GM10847 (cell line): ENCODE measurements around the gene COL6A2.

Experiments
- POLR2A ChIP-seq: IDR thresholded peaks from 2 replicates; pipeline ENCODE4 v1.6.1; 2011; ENCODE audit not compliant: insufficient read length; ENCODE audit errors: extremely low read depth

The COL6A2 gene

DNA sequence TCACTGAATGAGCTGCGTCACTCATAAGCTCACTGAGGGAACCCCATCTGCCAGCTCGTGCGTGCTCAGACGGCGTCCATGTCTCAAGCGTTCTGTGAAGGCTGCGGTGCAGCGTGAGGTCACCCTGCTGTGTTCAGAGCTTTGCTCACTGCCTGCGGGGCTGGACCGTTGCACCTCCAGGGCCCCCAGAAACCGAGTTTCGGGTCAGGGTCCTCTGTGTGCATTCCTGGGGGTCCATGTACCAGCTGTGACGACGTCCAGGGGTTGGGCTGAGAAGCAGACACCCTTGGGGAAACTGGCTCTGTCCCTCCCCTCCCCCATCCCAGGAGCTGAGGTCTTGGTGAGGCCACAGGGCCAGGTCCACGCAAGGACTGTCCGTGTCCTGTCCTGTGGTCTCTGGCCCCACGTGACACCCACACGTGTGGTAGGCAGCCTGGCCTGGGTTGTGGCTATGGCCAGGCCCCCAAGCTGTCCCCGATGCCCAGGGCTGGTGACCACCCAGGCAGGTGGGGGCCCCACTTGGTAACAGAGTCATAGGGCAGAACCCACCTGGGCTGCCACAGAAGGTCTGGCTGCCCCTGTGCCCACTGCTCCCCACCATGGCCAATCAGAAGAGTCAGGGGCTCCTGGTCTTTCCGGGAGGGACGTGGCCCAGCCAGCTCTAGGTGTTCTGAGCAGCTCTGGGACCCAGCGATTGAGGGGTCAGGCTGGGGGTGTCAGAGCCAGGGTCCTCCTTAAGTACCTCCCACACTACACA is 33.1 kb downstream of the COL6A2 start:
- TF ChIP-seq POLR2A, result no peak

DNA sequence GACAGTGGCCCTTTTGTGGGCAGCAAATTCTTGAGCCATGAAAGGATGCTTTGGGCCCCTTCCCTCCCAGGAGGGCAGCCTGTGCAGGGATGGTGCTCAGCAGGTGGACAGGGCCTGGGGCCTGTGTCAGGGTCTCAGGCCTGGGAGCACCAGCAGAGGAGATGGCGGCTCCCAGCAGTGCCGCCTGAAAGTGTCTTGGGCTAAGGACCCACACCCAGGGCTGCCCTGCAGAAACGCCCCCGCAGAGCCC is 33.6 kb downstream of the COL6A2 start:
- TF ChIP-seq POLR2A, result no peak

DNA sequence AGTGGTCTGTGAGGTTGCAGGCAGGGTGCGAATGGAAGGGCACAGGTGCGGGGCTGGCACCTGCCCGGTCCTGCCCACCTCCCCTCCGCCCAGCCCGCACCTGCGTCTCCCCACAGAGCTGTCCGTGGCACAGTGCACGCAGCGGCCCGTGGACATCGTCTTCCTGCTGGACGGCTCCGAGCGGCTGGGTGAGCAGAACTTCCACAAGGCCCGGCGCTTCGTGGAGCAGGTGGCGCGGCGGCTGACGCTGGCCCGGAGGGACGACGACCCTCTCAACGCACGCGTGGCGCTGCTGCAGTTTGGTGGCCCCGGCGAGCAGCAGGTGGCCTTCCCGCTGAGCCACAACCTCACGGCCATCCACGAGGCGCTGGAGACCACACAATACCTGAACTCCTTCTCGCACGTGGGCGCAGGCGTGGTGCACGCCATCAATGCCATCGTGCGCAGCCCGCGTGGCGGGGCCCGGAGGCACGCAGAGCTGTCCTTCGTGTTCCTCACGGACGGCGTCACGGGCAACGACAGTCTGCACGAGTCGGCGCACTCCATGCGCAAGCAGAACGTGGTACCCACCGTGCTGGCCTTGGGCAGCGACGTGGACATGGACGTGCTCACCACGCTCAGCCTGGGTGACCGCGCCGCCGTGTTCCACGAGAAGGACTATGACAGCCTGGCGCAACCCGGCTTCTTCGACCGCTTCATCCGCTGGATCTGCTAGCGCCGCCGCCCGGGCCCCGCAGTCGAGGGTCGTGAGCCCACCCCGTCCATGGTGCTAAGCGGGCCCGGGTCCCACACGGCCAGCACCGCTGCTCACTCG is 34.1 kb downstream of the COL6A2 start:
- TF ChIP-seq POLR2A, result no peak

- TF ChIP-seq POLR2A, result no peak
Measured at GRCh38 chr21:46135782-46136395, 38.0 kb downstream of the COL6A2 start.

GRCh38 chr21:46136739-46137349 is 38.9 kb downstream of the COL6A2 start:
- no peak for TF ChIP-seq POLR2A

DNA sequence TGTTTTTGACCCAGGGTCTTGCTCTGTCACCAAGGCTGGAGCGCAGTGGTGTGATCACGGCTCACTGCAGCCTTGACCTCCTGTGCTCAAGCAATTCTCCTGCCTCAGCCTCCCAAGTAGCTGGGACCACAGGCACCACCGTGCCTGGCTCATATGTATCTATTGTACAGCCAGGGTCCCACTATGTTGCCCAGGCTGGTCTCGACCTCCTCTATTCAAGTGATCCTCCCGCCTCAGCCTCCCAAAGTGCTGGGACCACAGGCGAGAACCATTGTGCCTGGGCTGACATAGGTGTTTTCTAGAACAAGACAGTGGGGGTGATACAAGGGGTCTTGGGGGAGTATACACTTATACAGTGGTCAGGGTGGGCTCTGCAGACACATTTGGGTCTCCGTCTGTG is 40.0 kb downstream of the COL6A2 start:
- TF ChIP-seq POLR2A, result no peak

DNA sequence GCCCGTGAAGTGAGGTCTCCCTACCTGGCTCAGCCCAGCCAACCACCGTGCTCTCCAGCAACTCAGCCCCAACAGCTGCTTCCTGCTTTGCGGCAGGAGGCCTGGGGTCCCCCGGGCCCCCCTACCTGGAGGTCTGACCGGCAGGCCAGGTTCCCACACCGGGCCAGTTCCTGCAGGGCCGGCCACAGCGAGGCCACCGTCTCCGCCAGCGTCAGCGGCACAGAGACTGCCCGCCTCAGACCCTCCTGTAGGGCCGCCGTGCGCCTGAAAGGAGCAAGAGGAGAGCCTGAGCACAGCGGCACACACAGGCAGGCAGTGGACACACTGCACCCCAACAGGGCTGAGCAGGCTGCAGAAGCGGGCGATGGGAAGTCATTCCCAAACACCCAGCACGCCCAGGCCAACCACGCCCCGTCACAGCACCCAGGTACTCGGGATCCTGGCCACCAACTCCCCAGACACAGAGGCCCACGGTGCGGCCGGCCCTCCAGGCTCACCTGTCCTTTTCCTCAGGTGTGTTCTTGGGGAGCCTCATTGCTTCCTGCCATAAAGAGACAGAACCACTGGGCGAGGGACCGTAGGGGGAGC is 40.6 kb downstream of the COL6A2 start:
- TF ChIP-seq POLR2A, result no peak

GRCh38 chr21:46139686-46140085 is 41.8 kb downstream of the COL6A2 start:
- no peak for TF ChIP-seq POLR2A

- no peak for TF ChIP-seq POLR2A
Measured at GRCh38 chr21:46141767-46142581, 44.1 kb downstream of the COL6A2 start.

- TF ChIP-seq POLR2A, result no peak
Measured at GRCh38 chr21:46142582-46143473, 44.9 kb downstream of the COL6A2 start.

GRCh38 chr21:46144464-46145070 is 46.7 kb downstream of the COL6A2 start:
- no peak for TF ChIP-seq POLR2A

DNA sequence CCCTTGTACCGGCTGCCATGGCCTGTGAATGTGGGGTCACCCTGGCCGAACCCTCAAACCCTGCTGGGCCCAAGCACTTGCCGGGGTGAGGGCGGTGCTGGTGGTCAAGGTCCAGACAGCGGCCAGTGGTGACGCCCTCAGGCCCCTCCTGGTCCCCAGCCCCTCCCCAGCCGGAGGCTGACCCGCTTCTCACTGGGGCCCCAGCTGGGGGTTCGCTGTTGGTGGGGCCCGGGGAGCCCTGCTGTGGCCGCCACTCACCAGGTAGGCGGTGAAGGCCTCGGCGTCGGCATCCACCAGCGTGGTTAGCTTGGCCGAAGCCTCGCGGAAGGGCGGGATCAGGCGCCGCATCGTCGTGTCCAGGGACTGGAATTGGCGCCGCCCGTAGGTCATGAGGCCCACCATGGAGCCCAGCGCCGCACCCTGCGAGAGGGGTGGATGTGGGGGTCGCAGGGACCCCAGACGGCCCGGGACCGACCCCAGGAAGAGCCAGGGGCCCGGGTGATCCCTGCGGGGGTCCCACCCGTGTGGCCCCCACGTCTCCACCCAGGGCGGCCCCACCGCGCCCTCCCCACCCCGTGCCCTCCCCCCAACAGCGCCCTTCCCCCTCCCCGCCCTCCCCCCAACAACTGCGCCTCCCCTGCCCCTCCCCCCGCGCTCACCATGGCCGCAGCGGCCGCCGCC is 47.4 kb downstream of the COL6A2 start:
- TF ChIP-seq POLR2A, result no peak
